ENCODE results near the gene RASSF10. TPM values are rescaled to one million over a fixed set of nuclear protein-coding genes. Genes with fewer than 3 reads are reported as not detected.
A peak's percentile ranks its signal among the peaks of the same experiment; 100 is the strongest.

The RASSF10 gene
- total RNA-seq, 4 donors from 2014 or later = 0.27 to 1.3 TPM; not detected in 2

DNA sequence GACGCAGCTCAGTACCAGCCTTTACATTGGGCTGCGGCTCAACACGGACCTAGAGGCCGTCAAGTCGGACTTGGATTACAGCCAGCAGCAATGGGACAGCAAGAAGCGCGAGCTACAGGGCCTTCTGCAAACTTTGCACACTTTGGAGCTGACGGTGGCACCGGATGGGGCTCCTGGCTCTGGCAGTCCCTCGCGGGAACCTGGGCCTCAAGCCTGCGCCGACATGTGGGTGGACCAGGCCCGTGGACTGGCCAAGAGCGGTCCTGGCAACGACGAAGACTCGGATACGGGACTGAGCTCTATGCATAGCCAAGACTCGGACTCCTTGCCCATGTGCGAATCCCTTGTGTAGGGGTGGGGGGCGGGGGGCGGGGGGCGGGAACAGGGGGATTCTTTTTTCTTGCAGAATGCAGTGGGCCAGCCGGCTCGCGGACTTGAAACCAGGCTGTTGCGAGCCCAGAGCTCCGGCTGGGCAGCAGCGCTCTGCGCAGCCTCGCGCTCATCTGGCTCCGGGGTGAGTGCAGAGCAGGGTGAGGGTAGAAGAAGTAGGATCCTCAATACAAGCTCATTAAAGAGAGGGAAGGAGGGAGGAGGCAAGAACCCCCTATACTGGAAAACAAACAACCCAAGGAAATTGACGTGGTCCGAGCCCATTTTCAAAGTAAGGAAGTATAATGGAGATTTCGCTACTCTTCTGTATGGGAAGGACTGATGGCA lies 1.8 kb downstream of the RASSF10 start:
- peaks cover 98% of the 10 kb centered on the region for H3K27me3 ChIP-seq
- no peak for TF ChIP-seq POLR2AphosphoS5 (IDR thresholded peaks at IDR 0.05)
- H3K36me3 ChIP-seq = no peaks in the 10 kb centered on the region
- no peak overlapping the region for H3K27ac ChIP-seq
- no peak for ATAC-seq
- WGBS, 2 donors (ENCODE audit: low coverage in 1 of 2) = 0 to 17% methylated on average over 3 to 4 of the region's 37 CpGs
- peaks cover 0 to 30% (median 23%) of the 10 kb centered on the region in 3 donors for H3K4me1 ChIP-seq
- H3K4me3 ChIP-seq = peak overlapping the region in 1 of 2 donors; percentile 46
- H3K9me3 ChIP-seq = peaks cover 0 to 7% (median 0%) of the 10 kb centered on the region in 3 donors

DNA sequence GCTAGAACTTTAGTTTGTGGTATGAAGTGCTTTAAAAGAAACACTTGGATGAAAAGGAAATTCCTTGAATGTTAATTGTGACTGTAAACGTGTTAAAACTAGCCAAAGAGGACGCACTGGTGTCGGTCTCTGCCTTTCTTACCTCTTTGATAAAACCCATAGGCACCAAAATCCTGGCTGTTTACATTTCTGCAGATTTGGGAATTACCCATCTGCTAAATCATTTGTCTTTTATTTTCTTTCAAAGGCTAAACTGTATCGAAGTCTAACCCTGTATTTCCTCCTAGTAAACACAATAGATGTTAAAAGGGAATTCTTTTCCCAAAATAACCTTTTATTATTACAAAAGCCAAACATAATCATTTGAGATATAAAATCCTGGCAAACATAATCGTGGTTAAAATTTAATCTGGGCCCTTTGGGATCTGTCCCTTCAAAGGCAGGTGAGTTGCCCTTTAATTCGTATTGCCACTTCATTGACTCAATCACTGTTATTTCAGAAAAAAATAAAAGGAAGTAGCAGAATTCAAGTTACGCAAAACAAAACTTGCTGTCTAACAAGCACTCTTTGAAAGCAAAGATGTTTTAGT lies 2.4 kb downstream of the RASSF10 start:
- 23 to 52% methylated on average over 7 of the region's 7 CpGs for WGBS, 2 donors (ENCODE audit: low coverage in 1 of 2)
- peaks cover 0 to 30% (median 23%) of the 10 kb centered on the region in 3 donors for H3K4me1 ChIP-seq
- H3K27ac ChIP-seq = no peak overlapping the region
- no peak overlapping the region for H3K4me3 ChIP-seq
- H3K9me3 ChIP-seq = peaks cover 0 to under 1% (median 0%) of the 10 kb centered on the region in 3 donors
- no peaks in the 10 kb centered on the region for H3K36me3 ChIP-seq
- TF ChIP-seq, protein P1, sequence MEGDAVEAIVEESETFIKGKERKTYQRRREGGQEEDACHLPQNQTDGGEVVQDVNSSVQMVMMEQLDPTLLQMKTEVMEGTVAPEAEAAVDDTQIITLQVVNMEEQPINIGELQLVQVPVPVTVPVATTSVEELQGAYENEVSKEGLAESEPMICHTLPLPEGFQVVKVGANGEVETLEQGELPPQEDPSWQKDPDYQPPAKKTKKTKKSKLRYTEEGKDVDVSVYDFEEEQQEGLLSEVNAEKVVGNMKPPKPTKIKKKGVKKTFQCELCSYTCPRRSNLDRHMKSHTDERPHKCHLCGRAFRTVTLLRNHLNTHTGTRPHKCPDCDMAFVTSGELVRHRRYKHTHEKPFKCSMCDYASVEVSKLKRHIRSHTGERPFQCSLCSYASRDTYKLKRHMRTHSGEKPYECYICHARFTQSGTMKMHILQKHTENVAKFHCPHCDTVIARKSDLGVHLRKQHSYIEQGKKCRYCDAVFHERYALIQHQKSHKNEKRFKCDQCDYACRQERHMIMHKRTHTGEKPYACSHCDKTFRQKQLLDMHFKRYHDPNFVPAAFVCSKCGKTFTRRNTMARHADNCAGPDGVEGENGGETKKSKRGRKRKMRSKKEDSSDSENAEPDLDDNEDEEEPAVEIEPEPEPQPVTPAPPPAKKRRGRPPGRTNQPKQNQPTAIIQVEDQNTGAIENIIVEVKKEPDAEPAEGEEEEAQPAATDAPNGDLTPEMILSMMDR (IDR thresholded peaks at IDR 0.05) = no peak
- no peak for TF ChIP-seq EP300 (IDR thresholded peaks at IDR 0.05)
- no peak for TF ChIP-seq POLR2AphosphoS5 (IDR thresholded peaks at IDR 0.05)
- no peak for TF ChIP-seq POLR2A (IDR thresholded peaks at IDR 0.05)
- peaks cover 93% of the 10 kb centered on the region for H3K27me3 ChIP-seq
- no peak for ATAC-seq

DNA sequence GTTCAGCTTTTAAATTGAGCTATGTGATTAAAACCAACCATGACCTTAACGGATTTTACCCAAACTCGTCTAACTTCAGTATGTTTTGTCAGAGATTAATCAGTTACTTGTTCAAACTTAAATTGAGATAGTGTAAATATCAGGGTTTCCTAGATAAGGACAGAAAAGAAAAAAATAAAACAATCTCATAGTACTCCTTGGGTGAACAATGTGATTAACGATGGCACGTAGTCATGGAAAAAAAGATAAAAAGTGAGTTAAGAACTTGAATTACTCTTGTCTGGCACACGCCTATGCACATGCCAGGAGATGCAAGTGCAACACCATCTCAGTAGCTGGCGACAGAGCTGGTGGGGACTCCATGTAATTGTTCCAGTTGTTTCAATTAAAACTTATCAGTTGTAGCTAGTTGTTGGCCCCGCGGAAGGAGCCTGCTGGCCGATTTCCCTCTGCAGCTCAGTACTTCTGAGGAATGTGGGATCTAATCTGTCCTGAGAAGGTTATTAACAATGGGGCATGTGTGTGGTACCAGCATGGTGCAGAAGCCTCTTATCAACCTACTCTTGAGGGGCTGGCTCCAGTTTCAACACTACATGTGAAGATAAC lies 3.0 kb downstream of the RASSF10 start:
- WGBS, 2 donors (ENCODE audit: low coverage in 1 of 2) = 21 to 68% methylated on average over 6 to 9 of the region's 9 CpGs
- Histone ChIP-seq H3K4me1 (peaks cover 0 to 30% (median 23%) of the 10 kb centered on the region in 3 donors), H3K27me3 (peaks cover 87% of the 10 kb centered on the region), H3K27ac (no peak overlapping the region), H3K4me3 (no peak overlapping the region), H3K36me3 (no peaks in the 10 kb centered on the region), H3K9me3 (no peaks in the 10 kb centered on the region)
- ATAC-seq = no peak
- no peak for TF ChIP-seq EP300 (IDR thresholded peaks at IDR 0.05)
- no peak for TF ChIP-seq POLR2A (IDR thresholded peaks at IDR 0.05)
- no peak for TF ChIP-seq POLR2AphosphoS5 (IDR thresholded peaks at IDR 0.05)
- TF ChIP-seq, protein P1 (IDR thresholded peaks at IDR 0.05) = no peak

DNA sequence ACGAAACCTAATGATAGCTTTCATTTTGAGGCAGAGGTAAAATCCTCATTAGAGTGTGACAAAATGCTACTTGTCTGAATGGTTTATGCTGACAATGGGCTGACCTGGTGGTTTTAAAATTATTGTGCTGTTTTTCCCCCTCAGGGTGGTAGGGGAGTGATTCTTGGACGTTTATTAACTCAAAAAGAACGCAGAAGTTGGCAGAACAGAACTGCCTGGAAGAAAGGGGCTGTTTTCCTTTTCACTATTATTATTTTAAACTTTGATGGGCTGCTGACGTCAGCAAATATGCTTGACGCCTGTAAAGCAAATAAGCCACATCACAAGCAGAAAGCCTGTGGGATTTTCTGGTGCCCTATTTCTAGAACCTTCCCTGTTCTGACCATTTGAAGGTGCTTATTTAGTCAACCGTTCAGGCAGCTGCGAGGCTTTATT lies 4.0 kb downstream of the RASSF10 start:
- no peak overlapping the region for H3K27ac ChIP-seq
- WGBS, 2 donors (ENCODE audit: low coverage in 1 of 2) = 33 to 56% methylated on average over 7 of the region's 7 CpGs
- H3K4me1 ChIP-seq = peaks cover 0 to 30% (median 23%) of the 10 kb centered on the region in 3 donors
- H3K36me3 ChIP-seq = no peaks in the 10 kb centered on the region
- H3K27me3 ChIP-seq = peaks cover 82% of the 10 kb centered on the region
- ATAC-seq = no peak
- H3K9me3 ChIP-seq = no peaks in the 10 kb centered on the region
- H3K4me3 ChIP-seq = no peak overlapping the region
- TF ChIP-seq POLR2AphosphoS5 (IDR thresholded peaks at IDR 0.05) = no peak
- TF ChIP-seq, protein P1 (IDR thresholded peaks at IDR 0.05) = no peak
- no peak for TF ChIP-seq EP300 (IDR thresholded peaks at IDR 0.05)
- no peak for TF ChIP-seq POLR2A (IDR thresholded peaks at IDR 0.05)

DNA sequence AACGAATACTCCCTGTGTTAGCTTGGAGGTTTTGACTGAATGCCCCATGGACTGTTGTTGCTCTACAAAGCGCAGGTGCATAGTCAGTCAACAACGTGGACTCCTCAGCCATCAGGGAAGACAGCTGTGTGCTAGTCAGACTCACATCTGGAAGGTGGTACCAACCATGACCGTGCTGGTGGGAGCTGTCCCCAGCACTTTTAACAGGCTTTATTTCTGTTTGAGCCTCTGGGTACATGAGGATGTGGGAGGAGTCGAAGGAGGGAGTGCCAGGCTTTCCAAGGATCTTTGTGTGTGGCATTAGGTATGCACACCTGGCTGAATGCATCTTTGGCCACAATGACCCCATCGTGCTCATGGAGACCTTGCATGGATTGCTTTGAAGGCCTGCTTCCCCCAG lies 6.6 kb downstream of the RASSF10 start:
- 44 to 56% methylated on average over 2 to 4 of the region's 6 CpGs for WGBS, 2 donors (ENCODE audit: low coverage in 1 of 2)
- TF ChIP-seq EP300 (IDR thresholded peaks at IDR 0.05) (no peak), POLR2A (IDR thresholded peaks at IDR 0.05) (no peak), POLR2AphosphoS5 (IDR thresholded peaks at IDR 0.05) (no peak)
- TF ChIP-seq, protein P1 (IDR thresholded peaks at IDR 0.05) = no peak

More for the DNA sequence above, 6.6 kb downstream of the RASSF10 start:
- no peak overlapping the region for H3K4me3 ChIP-seq
- no peaks in the 10 kb centered on the region for H3K36me3 ChIP-seq
- peaks cover 0 to 5% (median under 1%) of the 10 kb centered on the region in 3 donors for H3K4me1 ChIP-seq
- peaks cover 55% of the 10 kb centered on the region for H3K27me3 ChIP-seq
- no peak for ATAC-seq
- H3K27ac ChIP-seq = no peak overlapping the region
- H3K9me3 ChIP-seq = no peaks in the 10 kb centered on the region

Data from gastroesophageal sphincter (tissue), 4 donors.